SU-DHL-6 (cell line): ENCODE measurements around the gene DNASE1.
A peak's percentile ranks its signal among the peaks of the same experiment; 100 is the strongest.

Experiments used
- H2AFZ ChIP-seq: fragments of 200-600 bp; sonication (generic); 2 replicates; pipeline ENCODE4 v1.6.1; 2014; ENCODE audit warnings: low read depth, mild to moderate bottlenecking, moderate library complexity, mixed read lengths, antibody characterized with exemption, low read length; ENCODE audit not compliant: severe bottlenecking
- H3F3A ChIP-seq: fragments of 200-600 bp; shearing (Covaris generic); 2 replicates; pipeline ENCODE4 v1.6.0; 2016; ENCODE audit warnings: antibody characterized with exemption, mild to moderate bottlenecking; ENCODE audit not compliant: insufficient read depth
- H3K27ac ChIP-seq: fragments of 200-600 bp; sonication (generic); 2 replicates; pipeline ENCODE4 v1.5.1; 2016; ENCODE audit warnings: low read depth, mild to moderate bottlenecking, low read length, moderate library complexity, mixed read lengths
- H3K27me3 ChIP-seq: fragments of 200-600 bp; sonication (generic), shearing (Covaris generic); 2 replicates; pipeline ENCODE4 v1.6.0; 2014; ENCODE audit warnings: mild to moderate bottlenecking, low read length
- H3K36me3 ChIP-seq: fragments of 200-600 bp; sonication (generic); 2 replicates; pipeline ENCODE4 v1.6.1; 2014; ENCODE audit warnings: mild to moderate bottlenecking, low read length, mixed read lengths
- H3K4me2 ChIP-seq: fragments of 300-600, 200-600 bp; shearing (Covaris generic), sonication (generic); 2 replicates; pipeline ENCODE4 v1.6.0; 2014; ENCODE audit warnings: low read length, low read depth, mild to moderate bottlenecking; ENCODE audit not compliant: poor library complexity, severe bottlenecking
- H3K4me3 ChIP-seq: fragments of 200-600 bp; sonication (generic); 2 replicates; pipeline ENCODE4 v1.5.1; 2014; ENCODE audit warnings: antibody characterized with exemption, low read length, mild to moderate bottlenecking, mixed read lengths; ENCODE audit not compliant: insufficient read depth, poor library complexity, severe bottlenecking
- H3K79me2 ChIP-seq: fragments of 200-600 bp; sonication (generic); 2 replicates; pipeline ENCODE4 v1.6.1; 2014; ENCODE audit warnings: mild to moderate bottlenecking, low read length, moderate library complexity; ENCODE audit not compliant: insufficient read depth
- H3K9ac ChIP-seq: fragments of 200-600 bp; sonication (generic); 2 replicates; pipeline ENCODE4 v1.7.0; 2014; ENCODE audit warnings: mild to moderate bottlenecking, low read length
- H3K9me2 ChIP-seq: fragments of 200-600 bp; sonication (generic); replicated peaks from 2 replicates; pipeline ENCODE4 v1.6.1; 2014; ENCODE audit warnings: low read length; ENCODE audit not compliant: insufficient read depth
- H3K9me3 ChIP-seq: fragments of 200-600 bp; sonication (generic); 2 replicates; pipeline ENCODE4 v1.6.1; 2014; ENCODE audit warnings: low read length, mixed read lengths; ENCODE audit not compliant: insufficient read depth
- H4K20me1 ChIP-seq: fragments of 200-600 bp; sonication (generic); 2 replicates; pipeline ENCODE4 v1.6.1; 2014; ENCODE audit warnings: low read depth, mild to moderate bottlenecking, antibody characterized with exemption, low read length, moderate library complexity, mixed read lengths
- CTCF ChIP-seq: fragments of 200-600 bp; sonication (generic); IDR thresholded peaks from one replicate; pipeline ENCODE4 v1.5.1; 2017; ENCODE audit warnings: antibody characterized with exemption, mild to moderate bottlenecking, low read length, moderate library complexity; ENCODE audit not compliant: insufficient read depth, poor library complexity, severe bottlenecking
- EZH2phosphoT487 ChIP-seq: fragments of 200-600 bp; sonication (generic), shearing (Covaris generic); conservative IDR thresholded peaks from 2 replicates; pipeline ENCODE4 v1.6.1; 2018; ENCODE audit warnings: mild to moderate bottlenecking, antibody characterized with exemption, low read length, moderate library complexity, mixed read lengths

Gene DNASE1

GRCh38 chr16:3651461-3652372 is 2.8 kb upstream of the DNASE1 start:
- H3K4me2 ChIP-seq, result no peak overlapping the region
- H3F3A ChIP-seq, result peaks cover 25% of the 10 kb centered on the region
- no peak overlapping the region for H3K4me3 ChIP-seq
- H3K27ac ChIP-seq, result peak overlapping the region; percentile 39; the same call in 1 of the 2 replicates
- no peak overlapping the region for H3K9ac ChIP-seq
- no peaks in the 10 kb centered on the region for H3K9me3 ChIP-seq
- H3K36me3 ChIP-seq, result 0 out of 2 replicates have a peak, but pooled peaks cover 2% of the 10 kb centered on the region
- no peaks in the 10 kb centered on the region for H3K27me3 ChIP-seq
- H3K9me2 ChIP-seq, result no peaks in the 10 kb centered on the region
- H3K79me2 ChIP-seq, result peaks cover 5% of the 10 kb centered on the region; the same call in 1 of the 2 replicates
- TF ChIP-seq CTCF (no peak), EZH2phosphoT487 (no peak)
- no peaks in the 10 kb centered on the region for H4K20me1 ChIP-seq
- no peak overlapping the region for H2AFZ ChIP-seq

- H3K9me2 ChIP-seq, result no peaks in the 10 kb centered on the region
- H3K79me2 ChIP-seq, result peaks cover 5% of the 10 kb centered on the region; the same call in 1 of the 2 replicates
- H3F3A ChIP-seq, result peaks cover 25% of the 10 kb centered on the region
- H3K27ac ChIP-seq, result no peak overlapping the region
- no peaks in the 10 kb centered on the region for H3K9me3 ChIP-seq
- 0 out of 2 replicates have a peak, but pooled peaks cover 2% of the 10 kb centered on the region for H3K36me3 ChIP-seq
- no peak overlapping the region for H3K4me3 ChIP-seq
- no peaks in the 10 kb centered on the region for H3K27me3 ChIP-seq
- TF ChIP-seq EZH2phosphoT487 (no peak), CTCF (no peak)
- H3K9ac ChIP-seq, result no peak overlapping the region
- H3K4me2 ChIP-seq, result no peak overlapping the region
- H4K20me1 ChIP-seq, result no peaks in the 10 kb centered on the region
- H2AFZ ChIP-seq, result no peak overlapping the region
Observed at GRCh38 chr16:3652373-3653195, 1.9 kb upstream of the DNASE1 start.

GRCh38 chr16:3655030-3655395 is 522 bp downstream of the DNASE1 start:
- Histone ChIP-seq H3F3A (peaks cover 33% of the 10 kb centered on the region), H3K9me3 (no peaks in the 10 kb centered on the region), H3K9me2 (no peaks in the 10 kb centered on the region), H3K27ac (no peak overlapping the region), H4K20me1 (no peaks in the 10 kb centered on the region), H3K36me3 (peaks cover 9% of the 10 kb centered on the region; the same call in 1 of the 2 replicates), H2AFZ (no peak overlapping the region), H3K27me3 (no peaks in the 10 kb centered on the region), H3K4me3 (no peak overlapping the region), H3K79me2 (peaks cover 5% of the 10 kb centered on the region; the same call in 1 of the 2 replicates), H3K9ac (no peak overlapping the region), H3K4me2 (no peak overlapping the region)
- TF ChIP-seq EZH2phosphoT487 (no peak), CTCF (no peak)
